HEK293 (cell line): ENCODE results near the gene BRAT1.

Experiments
- BCL11B ChIP-seq: fragments of 450-650 bp; formaldehyde crosslinking; IDR thresholded peaks from 2 replicates; pipeline ENCODE4 v1.5.1; 2016; ENCODE audit warnings: low read depth, missing biosample characterization, missing genetic modification characterization
- BCL6B ChIP-seq: fragments of 450-650 bp; formaldehyde crosslinking; IDR thresholded peaks from 2 replicates; pipeline ENCODE4 v1.5.1; 2017; ENCODE audit warnings: missing biosample characterization, missing genetic modification characterization
- HOXC10 ChIP-seq: sonication (generic); formaldehyde crosslinking; IDR thresholded peaks from 2 replicates; pipeline ENCODE4 v1.8.1; 2023; ENCODE audit warnings: mild to moderate bottlenecking, missing genetic modification reagents
- HOXD13 ChIP-seq: sonication (generic); formaldehyde crosslinking; IDR thresholded peaks from 2 replicates; pipeline ENCODE4 v1.8.0; 2022; ENCODE audit warnings: missing genetic modification reagents, borderline replicate concordance
- KLF10 ChIP-seq: fragments of 450-650 bp; IDR thresholded peaks from 2 replicates; pipeline ENCODE4 v1.5.1; 2018; ENCODE audit warnings: missing biosample characterization, mild to moderate bottlenecking, missing genetic modification characterization
- KLF16 ChIP-seq: fragments of 450-650 bp; formaldehyde crosslinking; IDR thresholded peaks from 2 replicates; pipeline ENCODE4 v1.5.1; 2017; ENCODE audit warnings: missing biosample characterization, missing genetic modification characterization
- KLF8 ChIP-seq: fragments of 450-650 bp; formaldehyde crosslinking; IDR thresholded peaks from 2 replicates; pipeline ENCODE4 v1.5.1; 2016; ENCODE audit warnings: missing biosample characterization, missing genetic modification characterization
- PRDM10 ChIP-seq: fragments of 450-650 bp; formaldehyde crosslinking; IDR thresholded peaks from 2 replicates; pipeline ENCODE4 v1.5.1; 2016; ENCODE audit warnings: missing biosample characterization, missing genetic modification characterization
- SCRT1 ChIP-seq: fragments of 450-650 bp; formaldehyde crosslinking; IDR thresholded peaks from 2 replicates; pipeline ENCODE4 v1.5.1; 2016; ENCODE audit warnings: missing biosample characterization, missing genetic modification characterization, borderline replicate concordance
- TCF7L2 ChIP-seq: IDR thresholded peaks from 2 replicates; pipeline ENCODE4 v1.6.1; 2011; ENCODE audit warnings: low read depth, mild to moderate bottlenecking, inconsistent platforms, low read length, moderate library complexity, borderline replicate concordance
- ZBTB17 ChIP-seq: fragments of 450-650 bp; formaldehyde crosslinking; IDR thresholded peaks from 2 replicates; pipeline ENCODE4 v1.5.1; 2016; ENCODE audit warnings: missing biosample characterization, missing genetic modification characterization
- ZBTB48 ChIP-seq: fragments of 450-650 bp; formaldehyde crosslinking; IDR thresholded peaks from 2 replicates; pipeline ENCODE4 v1.5.1; 2016; ENCODE audit warnings: missing biosample characterization, missing genetic modification characterization
- ZIC2 ChIP-seq: fragments of 450-650 bp; formaldehyde crosslinking; IDR thresholded peaks from 2 replicates; pipeline ENCODE4 v1.5.1; 2016; ENCODE audit warnings: missing biosample characterization, missing genetic modification characterization
- ZNF341 ChIP-seq: fragments of 450-650 bp; formaldehyde crosslinking; IDR thresholded peaks from 2 replicates; pipeline ENCODE4; 2016; ENCODE audit warnings: low read depth, missing biosample characterization, missing genetic modification characterization
- ZNF37A ChIP-seq: fragments of 450-650 bp; IDR thresholded peaks from 2 replicates; pipeline ENCODE4 v1.5.1; 2018; ENCODE audit warnings: missing biosample characterization, missing genetic modification characterization
- ZNF391 ChIP-seq: fragments of 450-650 bp; formaldehyde crosslinking; IDR thresholded peaks from 2 replicates; pipeline ENCODE4 v1.5.1; 2016; ENCODE audit warnings: low read depth, missing biosample characterization, missing genetic modification characterization, borderline replicate concordance
- ZNF501 ChIP-seq: fragments of 450-650 bp; formaldehyde crosslinking; IDR thresholded peaks from 2 replicates; pipeline ENCODE4 v1.5.1; 2016; ENCODE audit warnings: missing biosample characterization, missing genetic modification characterization
- ZNF629 ChIP-seq: fragments of 450-650 bp; formaldehyde crosslinking; IDR thresholded peaks from 2 replicates; pipeline ENCODE4 v1.5.1; 2017; ENCODE audit warnings: missing biosample characterization, missing genetic modification characterization
- ZNF792 ChIP-seq: fragments of 450-650 bp; formaldehyde crosslinking; IDR thresholded peaks from 2 replicates; pipeline ENCODE4 v1.5.1; 2016; ENCODE audit warnings: missing biosample characterization, missing genetic modification characterization
- ZNF837 ChIP-seq: fragments of 450-650 bp; formaldehyde crosslinking; IDR thresholded peaks from 2 replicates; pipeline ENCODE4 v1.5.1; 2016; ENCODE audit warnings: missing biosample characterization, missing genetic modification characterization
- ZSCAN30 ChIP-seq: fragments of 450-650 bp; IDR thresholded peaks from 2 replicates; pipeline ENCODE4 v1.5.1; 2018; ENCODE audit warnings: missing biosample characterization, mild to moderate bottlenecking, missing genetic modification characterization, moderate library complexity
- TF ChIP-seq, protein P1 (sequence below): fragments of 450-650 bp; formaldehyde crosslinking; IDR thresholded peaks from 2 replicates; pipeline ENCODE4 v1.5.1; 2016; ENCODE audit warnings: missing biosample characterization, missing genetic modification characterization, low read depth
- TF ChIP-seq, protein P2 (sequence below): fragments of 450-650 bp; formaldehyde crosslinking; IDR thresholded peaks from 2 replicates; pipeline ENCODE4 v1.5.1; 2016; ENCODE audit warnings: missing biosample characterization, missing genetic modification characterization
- TF ChIP-seq, protein P3 (sequence below): fragments of 450-650 bp; formaldehyde crosslinking; IDR thresholded peaks from 2 replicates; pipeline ENCODE4 v1.5.1; 2016; ENCODE audit warnings: missing biosample characterization, missing genetic modification characterization
- TF ChIP-seq, protein P4 (sequence below): fragments of 450-650 bp; formaldehyde crosslinking; IDR thresholded peaks from 2 replicates; pipeline ENCODE4 v1.5.1; 2017; ENCODE audit warnings: missing biosample characterization, missing genetic modification characterization
- TF ChIP-seq, protein P5 (sequence below): fragments of 450-650 bp; formaldehyde crosslinking; IDR thresholded peaks from 2 replicates; pipeline ENCODE4 v1.5.1; 2017; ENCODE audit warnings: missing biosample characterization, missing genetic modification characterization

Gene BRAT1

GRCh38 chr7:2555121-2556052, at the start of gene BRAT1 (continued):
- TF ChIP-seq, protein P1, sequence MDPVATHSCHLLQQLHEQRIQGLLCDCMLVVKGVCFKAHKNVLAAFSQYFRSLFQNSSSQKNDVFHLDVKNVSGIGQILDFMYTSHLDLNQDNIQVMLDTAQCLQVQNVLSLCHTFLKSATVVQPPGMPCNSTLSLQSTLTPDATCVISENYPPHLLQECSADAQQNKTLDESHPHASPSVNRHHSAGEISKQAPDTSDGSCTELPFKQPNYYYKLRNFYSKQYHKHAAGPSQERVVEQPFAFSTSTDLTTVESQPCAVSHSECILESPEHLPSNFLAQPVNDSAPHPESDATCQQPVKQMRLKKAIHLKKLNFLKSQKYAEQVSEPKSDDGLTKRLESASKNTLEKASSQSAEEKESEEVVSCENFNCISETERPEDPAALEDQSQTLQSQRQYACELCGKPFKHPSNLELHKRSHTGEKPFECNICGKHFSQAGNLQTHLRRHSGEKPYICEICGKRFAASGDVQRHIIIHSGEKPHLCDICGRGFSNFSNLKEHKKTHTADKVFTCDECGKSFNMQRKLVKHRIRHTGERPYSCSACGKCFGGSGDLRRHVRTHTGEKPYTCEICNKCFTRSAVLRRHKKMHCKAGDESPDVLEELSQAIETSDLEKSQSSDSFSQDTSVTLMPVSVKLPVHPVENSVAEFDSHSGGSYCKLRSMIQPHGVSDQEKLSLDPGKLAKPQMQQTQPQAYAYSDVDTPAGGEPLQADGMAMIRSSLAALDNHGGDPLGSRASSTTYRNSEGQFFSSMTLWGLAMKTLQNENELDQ, result no peak
- TF ChIP-seq TCF7L2, result no peak; the same call in 1 of the 2 replicates
- no peak for TF ChIP-seq ZNF837 (tag by site-specific recombination)
- TF ChIP-seq ZNF341 (tag by site-specific recombination), result no peak
- TF ChIP-seq ZNF37A, result no peak
- no peak for TF ChIP-seq ZNF391 (tag by site-specific recombination)
- TF ChIP-seq HOXD13 (CRISPR knock-in tag), result no peak
- no peak for TF ChIP-seq BCL11B
- TF ChIP-seq ZBTB17 (tag by site-specific recombination), result peak; percentile 61
- peak; percentile 90 for TF ChIP-seq ZBTB48
- TF ChIP-seq ZNF629 (tag by site-specific recombination), result 0 out of 2 replicates have a peak, but pooled peaks have one; percentile 25
- peak; percentile 38; the same call in 1 of the 2 replicates for TF ChIP-seq ZNF501 (tag by site-specific recombination)
- no peak; the same call in 1 of the 2 replicates for TF ChIP-seq SCRT1 (tag by site-specific recombination)
- peak; percentile 85 for TF ChIP-seq KLF16
- TF ChIP-seq KLF8 (tag by site-specific recombination), result no peak
- TF ChIP-seq KLF10, result peak; percentile 44; the same call in 1 of the 2 replicates
- TF ChIP-seq, protein P2, sequence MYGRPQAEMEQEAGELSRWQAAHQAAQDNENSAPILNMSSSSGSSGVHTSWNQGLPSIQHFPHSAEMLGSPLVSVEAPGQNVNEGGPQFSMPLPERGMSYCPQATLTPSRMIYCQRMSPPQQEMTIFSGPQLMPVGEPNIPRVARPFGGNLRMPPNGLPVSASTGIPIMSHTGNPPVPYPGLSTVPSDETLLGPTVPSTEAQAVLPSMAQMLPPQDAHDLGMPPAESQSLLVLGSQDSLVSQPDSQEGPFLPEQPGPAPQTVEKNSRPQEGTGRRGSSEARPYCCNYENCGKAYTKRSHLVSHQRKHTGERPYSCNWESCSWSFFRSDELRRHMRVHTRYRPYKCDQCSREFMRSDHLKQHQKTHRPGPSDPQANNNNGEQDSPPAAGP (tag by site-specific recombination), result no peak
- TF ChIP-seq ZSCAN30 (tag by site-specific recombination), result peak; percentile 38; the same call in 1 of the 2 replicates
- peak; percentile 86 for TF ChIP-seq ZIC2 (tag by site-specific recombination)
- TF ChIP-seq, protein P3, sequence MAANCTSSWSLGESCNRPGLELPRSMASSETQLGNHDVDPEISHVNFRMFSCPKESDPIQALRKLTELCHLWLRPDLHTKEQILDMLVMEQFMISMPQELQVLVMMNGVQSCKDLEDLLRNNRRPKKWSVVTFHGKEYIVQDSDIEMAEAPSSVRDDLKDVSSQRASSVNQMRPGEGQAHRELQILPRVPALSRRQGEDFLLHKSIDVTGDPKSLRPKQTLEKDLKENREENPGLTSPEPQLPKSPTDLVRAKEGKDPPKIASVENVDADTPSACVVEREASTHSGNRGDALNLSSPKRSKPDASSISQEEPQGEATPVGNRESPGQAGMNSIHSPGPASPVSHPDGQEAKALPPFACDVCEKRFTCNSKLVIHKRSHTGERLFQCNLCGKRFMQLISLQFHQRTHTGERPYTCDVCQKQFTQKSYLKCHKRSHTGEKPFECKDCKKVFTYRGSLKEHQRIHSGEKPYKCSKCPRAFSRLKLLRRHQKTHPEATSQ (tag by site-specific recombination), result no peak
- TF ChIP-seq PRDM10 (tag by site-specific recombination), result peak; percentile 99
- no peak for TF ChIP-seq ZNF792 (tag by site-specific recombination)
- TF ChIP-seq, protein P4, sequence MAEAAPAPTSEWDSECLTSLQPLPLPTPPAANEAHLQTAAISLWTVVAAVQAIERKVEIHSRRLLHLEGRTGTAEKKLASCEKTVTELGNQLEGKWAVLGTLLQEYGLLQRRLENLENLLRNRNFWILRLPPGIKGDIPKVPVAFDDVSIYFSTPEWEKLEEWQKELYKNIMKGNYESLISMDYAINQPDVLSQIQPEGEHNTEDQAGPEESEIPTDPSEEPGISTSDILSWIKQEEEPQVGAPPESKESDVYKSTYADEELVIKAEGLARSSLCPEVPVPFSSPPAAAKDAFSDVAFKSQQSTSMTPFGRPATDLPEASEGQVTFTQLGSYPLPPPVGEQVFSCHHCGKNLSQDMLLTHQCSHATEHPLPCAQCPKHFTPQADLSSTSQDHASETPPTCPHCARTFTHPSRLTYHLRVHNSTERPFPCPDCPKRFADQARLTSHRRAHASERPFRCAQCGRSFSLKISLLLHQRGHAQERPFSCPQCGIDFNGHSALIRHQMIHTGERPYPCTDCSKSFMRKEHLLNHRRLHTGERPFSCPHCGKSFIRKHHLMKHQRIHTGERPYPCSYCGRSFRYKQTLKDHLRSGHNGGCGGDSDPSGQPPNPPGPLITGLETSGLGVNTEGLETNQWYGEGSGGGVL, result peak; percentile 31; the same call in 1 of the 2 replicates
- TF ChIP-seq, protein P5, sequence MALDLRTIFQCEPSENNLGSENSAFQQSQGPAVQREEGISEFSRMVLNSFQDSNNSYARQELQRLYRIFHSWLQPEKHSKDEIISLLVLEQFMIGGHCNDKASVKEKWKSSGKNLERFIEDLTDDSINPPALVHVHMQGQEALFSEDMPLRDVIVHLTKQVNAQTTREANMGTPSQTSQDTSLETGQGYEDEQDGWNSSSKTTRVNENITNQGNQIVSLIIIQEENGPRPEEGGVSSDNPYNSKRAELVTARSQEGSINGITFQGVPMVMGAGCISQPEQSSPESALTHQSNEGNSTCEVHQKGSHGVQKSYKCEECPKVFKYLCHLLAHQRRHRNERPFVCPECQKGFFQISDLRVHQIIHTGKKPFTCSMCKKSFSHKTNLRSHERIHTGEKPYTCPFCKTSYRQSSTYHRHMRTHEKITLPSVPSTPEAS (tag by site-specific recombination), result no peak
- TF ChIP-seq BCL6B (tag by site-specific recombination), result no peak
- no peak for TF ChIP-seq HOXC10 (CRISPR knock-in tag)
